ENCODE data around the gene ACOX2. TPM values are rescaled to one million over a fixed set of nuclear protein-coding genes. Genes with fewer than 3 reads are reported as not detected.

Gene ACOX2
- total and polyA plus RNA-seq, 2 of the 13 experiments (the other 11 are each of a cell fraction or from before 2014, with no cell fraction given), result 42.6 to 98.5 TPM

GRCh38 chr3:58535531-58536500, 1.2 kb downstream of the ACOX2 start (continued):
- TF ChIP-seq AKNA (CRISPR knock-in tag; IDR thresholded peaks at IDR 0.05; ENCODE audit: borderline replicate concordance), result no peak
- TF ChIP-seq ZNF558 (CRISPR knock-in tag; IDR thresholded peaks at IDR 0.05; ENCODE audit: borderline replicate concordance), result no peak; the same call in 1 of the 2 replicates
- TF ChIP-seq ZNF17 (CRISPR knock-in tag; IDR thresholded peaks at IDR 0.05), result no peak
- TF ChIP-seq ZNF235 (CRISPR knock-in tag; IDR thresholded peaks at IDR 0.05; ENCODE audit: borderline replicate concordance), result no peak
- TF ChIP-seq ZNF547 (CRISPR knock-in tag; IDR thresholded peaks at IDR 0.05), result no peak
- TF ChIP-seq BCL6 (CRISPR knock-in tag; IDR thresholded peaks at IDR 0.05), result peak; percentile 66
- TF ChIP-seq GABPA (IDR thresholded peaks at IDR 0.05; ENCODE audit: low read depth, low read length), result no peak
- no peak; the same call in 1 of the 2 replicates for TF ChIP-seq GABPA (CRISPR knock-in tag; IDR thresholded peaks at IDR 0.05; ENCODE audit: low read depth)
- peak; percentile 70; the same call in 1 of the 2 replicates for TF ChIP-seq ZNF747 (CRISPR knock-in tag; IDR thresholded peaks at IDR 0.05; ENCODE audit: borderline replicate concordance)
- TF ChIP-seq ZBTB20 (CRISPR knock-in tag; IDR thresholded peaks at IDR 0.05; ENCODE audit: borderline replicate concordance, low read depth), result no peak
- no peak for TF ChIP-seq CHD2 (IDR thresholded peaks at IDR 0.05; ENCODE audit: low read depth, low read length)
- TF ChIP-seq MBNL3 (CRISPR knock-in tag; conservative IDR thresholded peaks at IDR 0.05), result no peak
- no peak for TF ChIP-seq ZNF33B (CRISPR knock-in tag; IDR thresholded peaks at IDR 0.05)
- TF ChIP-seq GRHL1 (CRISPR knock-in tag; conservative IDR thresholded peaks at IDR 0.05), result no peak
- TF ChIP-seq MTF1 (CRISPR knock-in tag; IDR thresholded peaks at IDR 0.05), result no peak
- TF ChIP-seq ELF3 (CRISPR knock-in tag; IDR thresholded peaks at IDR 0.05), result peak; percentile 68
- TF ChIP-seq NFE2L2 (IDR thresholded peaks at IDR 0.05; ENCODE audit: low read length), result no peak
- peak; percentile 81 for TF ChIP-seq THAP11 (CRISPR knock-in tag; IDR thresholded peaks at IDR 0.05)
- no peak for TF ChIP-seq ZNF768 (CRISPR knock-in tag; IDR thresholded peaks at IDR 0.05)
- no peak for TF ChIP-seq ZNF780A (CRISPR knock-in tag; IDR thresholded peaks at IDR 0.05)
- TF ChIP-seq ZBTB7B (CRISPR knock-in tag; IDR thresholded peaks at IDR 0.05), result peak; percentile 57; the same call in 1 of the 2 replicates
- TF ChIP-seq CBFB (CRISPR knock-in tag; IDR thresholded peaks at IDR 0.05), result no peak
- TF ChIP-seq MYNN (CRISPR knock-in tag; IDR thresholded peaks at IDR 0.05; ENCODE audit: low read depth), result no peak
- TF ChIP-seq ZBTB43 (CRISPR knock-in tag; conservative IDR thresholded peaks at IDR 0.05), result no peak
